HG03558 (cell line): ENCODE results near the gene CCDC122.

Experiments used
- ATAC-seq: cut with Tn5 transposase; IDR thresholded peaks from one replicate; pipeline ENCODE4 v1.9.1; 2021; ENCODE audit warnings: moderate number of reproducible peaks; ENCODE audit not compliant: unreplicated experiment; ENCODE audit errors: extremely low read depth

CCDC122 gene

DNA sequence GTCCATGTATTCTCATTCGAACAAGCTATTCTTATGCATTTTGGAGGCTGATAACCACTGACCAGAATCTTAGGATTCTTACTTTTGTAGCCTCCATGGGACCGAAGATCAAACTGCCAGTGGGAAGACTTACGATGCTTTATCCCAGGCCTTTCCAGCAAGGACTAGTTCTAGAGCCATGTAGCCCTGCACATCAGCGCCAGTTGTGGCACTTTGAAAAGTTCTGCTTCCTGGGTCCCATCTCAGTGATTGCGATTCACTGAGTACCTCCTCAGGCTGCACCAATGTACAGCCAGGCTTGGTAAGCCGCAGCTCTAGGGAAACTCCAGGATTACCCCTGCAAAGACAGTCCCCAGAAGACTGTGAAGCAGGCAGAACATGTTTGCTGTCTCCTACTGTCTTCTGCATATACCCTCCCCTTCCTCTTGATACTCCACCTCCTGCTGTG lies 73.8 kb downstream of the CCDC122 start:
- ATAC-seq, result no peak

DNA sequence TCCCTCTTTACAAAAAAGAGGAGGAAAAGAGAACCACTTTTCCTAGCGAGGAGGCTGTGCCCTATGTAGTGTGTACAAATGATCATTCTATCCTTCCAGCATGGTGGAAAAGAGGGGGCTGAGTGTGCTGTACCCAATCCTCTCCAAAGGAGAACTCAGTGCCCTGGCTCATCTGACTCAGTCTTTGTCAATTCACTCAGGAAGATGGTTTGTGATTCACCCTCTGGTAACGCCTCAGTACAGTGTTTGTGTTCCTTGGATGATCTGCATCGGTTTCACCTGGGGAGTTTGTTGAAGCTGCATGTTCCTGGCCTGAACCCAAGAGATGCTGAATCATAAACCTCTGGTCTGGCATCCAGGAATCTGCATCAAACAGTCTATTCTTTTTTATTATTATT lies 74.5 kb downstream of the CCDC122 start:
- no peak for ATAC-seq

DNA sequence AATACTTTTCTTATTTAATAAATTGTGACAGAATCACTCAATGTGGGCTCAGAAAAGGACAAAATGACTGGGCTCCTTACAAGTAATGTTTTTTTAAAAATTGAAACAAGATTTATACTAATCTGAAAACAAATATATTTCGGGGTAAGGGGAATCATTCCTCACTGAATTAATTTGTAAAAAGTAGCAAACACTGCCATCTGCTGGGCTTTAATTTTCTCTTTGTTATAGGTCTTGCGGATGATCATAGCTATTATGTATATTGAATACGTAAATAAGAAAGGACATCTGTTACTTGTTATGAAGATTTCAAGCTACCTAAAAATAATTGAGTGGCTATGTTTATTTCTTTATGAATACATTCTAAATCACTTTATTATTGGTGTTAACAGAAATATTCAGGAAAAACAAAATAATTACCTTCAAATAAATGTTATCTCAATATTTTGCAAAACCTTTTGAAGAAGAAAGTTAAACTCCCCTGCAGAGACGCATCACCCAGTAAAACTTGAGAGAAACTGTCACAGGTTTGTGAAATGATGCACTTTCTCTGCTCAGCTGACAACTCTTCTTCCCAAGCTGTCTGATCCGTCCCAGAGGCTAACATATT lies 75.0 kb downstream of the CCDC122 start:
- no peak for ATAC-seq

DNA sequence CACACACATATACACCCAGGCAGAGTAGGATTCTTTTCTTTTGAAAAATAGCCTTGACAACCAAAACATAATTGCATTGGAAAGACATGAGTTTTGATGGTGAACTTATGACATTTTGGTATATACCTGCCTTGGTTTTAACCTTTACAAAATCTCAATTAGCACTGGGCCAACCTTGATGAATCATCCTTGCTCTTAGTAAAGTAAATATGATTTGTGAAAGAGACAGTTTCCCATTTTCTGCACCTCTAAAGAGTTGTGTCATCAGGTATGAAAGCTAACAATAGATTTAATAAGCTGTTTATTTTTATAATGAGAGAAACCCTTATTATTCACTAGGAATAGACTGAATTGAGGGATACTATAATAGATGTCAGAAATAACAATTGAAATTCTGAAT lies 77.0 kb downstream of the CCDC122 start:
- no peak for ATAC-seq

DNA sequence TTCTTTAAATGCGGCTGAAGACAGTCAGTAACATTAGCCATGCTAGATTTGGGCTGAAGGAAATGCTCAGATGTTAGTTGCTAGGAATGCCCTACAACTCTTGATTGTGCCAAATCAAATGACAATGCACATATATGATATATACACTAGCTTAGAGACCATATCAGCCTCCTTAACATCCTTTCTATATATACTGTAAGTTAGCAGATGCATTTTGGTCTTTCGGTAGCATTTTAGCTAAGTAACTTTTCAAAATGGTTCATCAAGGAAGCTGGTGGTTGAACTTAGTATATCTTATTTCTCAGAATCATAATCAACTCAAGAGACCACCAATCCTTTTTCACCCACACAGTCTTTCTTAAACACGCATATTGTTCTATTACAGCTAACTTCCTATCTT lies 78.7 kb downstream of the CCDC122 start:
- ATAC-seq, result no peak

DNA sequence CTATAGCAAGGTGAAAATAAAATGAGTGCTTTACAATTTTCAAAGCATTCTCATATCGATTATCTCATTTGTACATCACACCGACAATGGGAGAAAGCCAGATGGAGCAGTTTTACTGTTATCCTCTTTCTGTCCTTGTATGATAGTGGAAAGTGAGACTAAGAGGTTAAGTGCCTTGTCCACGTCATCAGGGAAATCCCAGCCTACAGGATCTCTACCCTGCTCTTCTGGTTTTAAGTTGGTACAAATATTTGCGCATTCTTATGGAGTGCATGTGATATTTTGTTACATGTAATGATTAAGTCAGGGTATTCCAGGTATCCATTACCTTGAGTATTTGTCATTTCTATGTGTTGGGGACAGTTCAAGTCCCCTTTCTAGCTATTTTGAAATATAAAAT lies 80.3 kb downstream of the CCDC122 start:
- ATAC-seq, result no peak

DNA sequence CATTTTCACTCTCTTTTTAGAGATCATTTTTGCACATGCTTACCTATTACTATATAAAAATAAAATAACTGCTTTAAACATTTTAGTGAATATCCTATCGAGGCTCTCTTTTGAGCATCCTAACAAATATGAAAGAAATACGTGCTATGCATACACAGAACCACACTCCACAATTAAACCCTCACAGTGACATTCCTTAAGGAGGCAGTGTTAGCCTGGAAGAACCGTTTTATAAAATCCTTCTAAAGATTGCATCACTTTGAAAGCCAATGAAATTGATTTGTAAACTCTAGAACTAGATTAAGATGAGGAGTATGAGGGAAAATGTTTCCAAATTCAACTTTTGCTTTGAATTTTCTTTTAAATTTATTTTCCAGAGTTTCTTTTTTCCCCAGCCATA lies 81.7 kb downstream of the CCDC122 start:
- ATAC-seq, result no peak

DNA sequence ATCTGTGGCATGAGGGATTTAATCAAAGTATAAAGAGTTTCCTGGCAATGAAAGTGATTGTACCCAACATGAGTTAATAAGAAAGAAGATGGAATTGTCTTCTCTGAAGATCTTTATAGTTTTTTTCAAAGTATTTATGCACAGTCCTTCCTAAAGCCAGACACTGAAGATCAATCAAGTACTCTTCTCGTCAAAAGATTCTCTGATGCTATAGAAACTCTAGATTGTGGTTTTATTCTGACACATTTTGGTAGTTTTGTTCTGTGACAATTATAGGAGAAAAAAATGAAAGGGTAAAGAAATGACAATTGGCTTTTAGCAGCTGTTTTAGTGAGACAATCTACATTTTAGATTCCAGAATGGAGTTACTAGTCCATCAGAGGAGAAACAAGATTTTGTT lies 82.4 kb downstream of the CCDC122 start:
- no peak for ATAC-seq

DNA sequence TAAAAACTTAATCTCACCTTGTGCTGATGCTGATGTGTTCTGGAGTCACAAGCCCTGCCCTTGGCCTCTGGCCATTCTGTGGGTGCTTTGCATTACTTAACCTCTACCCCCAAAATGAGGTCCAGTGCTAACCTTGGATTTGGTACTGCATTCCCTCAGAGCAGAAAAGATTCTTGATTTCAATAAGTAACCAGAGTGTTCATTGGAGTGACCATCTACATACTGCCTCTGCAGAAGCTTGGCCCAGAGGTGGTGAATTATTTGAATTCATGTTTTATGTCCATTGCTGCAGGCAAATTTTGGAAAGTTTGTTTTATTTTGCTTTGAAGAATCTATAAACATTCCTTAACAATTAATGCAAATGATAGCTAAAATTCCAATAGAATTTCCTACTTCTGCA lies 85.1 kb downstream of the CCDC122 start:
- ATAC-seq, result no peak

DNA sequence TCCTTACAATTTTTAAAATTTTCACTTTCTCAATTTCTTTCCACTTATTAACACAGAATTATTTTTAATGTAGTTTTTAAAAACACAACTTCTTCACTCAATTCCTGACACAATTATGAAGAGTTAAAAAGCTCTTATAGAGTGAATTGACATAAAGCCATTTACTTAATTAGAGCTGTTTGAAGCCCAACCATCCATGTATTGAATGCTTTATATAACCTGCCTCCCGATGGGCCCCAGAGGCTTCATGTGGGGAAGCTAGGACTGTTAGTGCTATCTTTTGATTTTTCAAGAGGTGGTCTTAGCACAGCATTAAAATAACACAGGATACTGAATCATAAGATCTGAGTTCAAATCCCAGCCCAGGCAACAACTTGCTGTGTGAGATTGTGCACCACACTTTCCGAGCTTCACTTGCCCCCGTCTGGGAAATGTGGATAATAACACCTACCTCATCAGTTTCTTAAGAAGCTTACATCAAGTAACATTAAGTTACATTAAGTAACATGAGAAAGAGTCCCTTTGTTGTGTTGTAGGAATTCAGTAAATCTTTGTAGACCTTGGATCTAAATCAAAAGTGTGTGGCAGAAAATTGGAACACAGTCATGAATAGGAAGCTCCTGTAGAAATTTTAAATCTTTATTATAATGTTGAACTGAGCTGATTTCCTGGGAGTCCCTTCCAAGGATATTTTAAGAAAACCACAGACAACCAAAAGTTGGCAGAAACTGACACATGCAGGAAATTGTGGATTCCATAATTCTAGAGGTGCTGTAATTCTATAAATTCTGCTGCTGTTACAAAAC lies 87.3 kb downstream of the CCDC122 start:
- ATAC-seq, result no peak

DNA sequence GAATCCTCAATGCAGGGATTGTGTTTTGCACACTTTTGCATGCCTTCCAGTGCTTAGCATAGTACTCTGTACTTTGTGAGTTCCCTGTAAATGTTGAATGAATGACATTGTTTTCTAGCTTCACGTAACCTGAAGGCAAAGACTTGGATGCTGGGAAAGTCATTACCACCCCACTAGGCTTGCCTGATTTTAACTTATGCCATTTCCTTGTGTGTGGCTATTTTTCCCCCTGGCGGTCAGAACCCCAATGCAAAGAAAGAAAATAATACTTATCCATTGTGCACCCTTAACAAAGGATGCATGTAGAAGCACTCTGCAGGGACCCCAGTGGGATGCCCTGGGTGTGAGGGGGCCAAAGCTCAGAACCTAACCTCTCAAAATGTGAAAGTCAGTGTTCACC lies 91.5 kb downstream of the CCDC122 start:
- no peak for ATAC-seq

DNA sequence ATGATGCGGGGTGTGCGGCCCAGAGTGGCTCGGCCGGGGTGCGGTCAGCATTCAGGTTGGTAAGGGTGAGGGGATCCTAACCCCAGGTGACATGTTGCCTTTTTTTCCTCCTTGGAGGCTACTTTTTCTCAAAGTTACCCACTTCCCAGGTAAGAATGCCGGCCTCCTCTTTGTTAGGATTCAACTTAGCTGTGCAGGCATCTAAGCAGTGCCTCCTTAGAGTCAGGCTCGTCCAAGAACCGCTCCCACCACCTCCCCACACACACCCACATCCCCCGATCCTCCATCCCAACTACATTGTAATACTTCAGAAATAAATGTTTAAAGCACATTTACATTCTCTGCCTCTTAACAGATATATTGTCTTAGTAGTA lies 92.0 kb downstream of the CCDC122 start:
- ATAC-seq, result no peak

DNA sequence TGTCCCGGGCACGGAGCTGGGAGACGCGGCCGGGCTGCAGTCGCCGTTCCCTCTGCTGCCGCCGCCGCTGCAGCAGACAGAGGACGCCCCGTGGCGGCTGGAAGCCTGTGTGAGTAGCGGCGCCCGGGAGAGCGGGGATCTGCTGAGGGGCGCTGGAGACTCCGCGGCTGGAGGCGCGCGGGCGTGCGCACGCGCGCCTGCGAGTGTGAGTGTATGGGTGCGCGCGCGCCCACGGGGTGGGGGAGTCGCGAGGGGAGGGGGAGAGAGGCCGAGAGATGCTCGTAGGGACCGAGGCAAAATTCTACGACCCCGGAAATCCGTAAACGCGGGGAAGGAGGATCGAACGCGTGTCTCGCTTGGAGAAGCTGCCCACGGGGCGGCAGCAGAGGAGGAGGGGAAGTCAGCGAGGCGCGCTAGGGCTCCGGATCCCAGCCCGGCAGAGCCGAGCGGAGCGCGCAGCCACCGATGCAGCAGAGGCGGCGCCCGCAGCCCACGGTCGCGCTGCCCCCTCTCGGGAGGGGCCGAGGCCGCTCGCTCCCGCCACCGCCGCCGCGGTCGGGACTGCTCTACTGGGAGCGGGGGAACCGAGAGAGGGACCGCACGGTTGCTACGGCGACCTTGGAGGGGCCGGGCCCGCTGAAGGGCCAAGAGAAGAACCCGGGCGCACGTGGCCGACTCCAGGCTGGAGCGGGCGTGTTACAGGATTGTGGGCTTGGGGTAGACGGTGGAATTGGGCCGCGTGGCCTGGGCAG lies 92.6 kb downstream of the CCDC122 start, which contains the start of gene ENOX1:
ENOX1 (minus strand) TSS at position 207 of the 752 bp plus-strand sequence.
- no peak for ATAC-seq

DNA sequence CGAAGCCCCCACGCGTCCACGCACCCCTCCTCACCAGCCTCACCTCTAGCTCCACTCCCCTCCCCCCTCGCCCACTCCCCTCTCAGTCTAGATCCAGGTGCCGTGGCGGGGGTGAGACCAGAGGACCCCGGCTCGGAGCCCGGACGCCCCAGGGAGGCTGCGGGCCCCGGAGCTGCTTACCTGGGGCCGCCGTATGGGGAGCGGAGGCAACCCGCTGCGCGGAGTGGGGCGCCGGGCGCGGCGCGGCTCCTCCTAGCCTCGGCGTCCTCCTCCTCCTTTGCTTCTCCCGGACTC lies 93.1 kb downstream of the CCDC122 start:
- no peak for ATAC-seq
